HUES6 (cell line): ENCODE measurements around the gene PHGDH.
A peak's percentile ranks its signal among the peaks of the same experiment; 100 is the strongest.
"Not testable (repeated sequence)": the region's sequence is repeated elsewhere in the genome, so short reads cannot be mapped to it uniquely, and the experiment has no call there.

ENCODE experiments used
- H3K27ac ChIP-seq: 2 replicates; pipeline ENCODE4 v1.7.0; 2013; ENCODE audit warnings: low read depth, mild to moderate bottlenecking, low read length, inconsistent platforms
- H3K27me3 ChIP-seq: 2 replicates; pipeline ENCODE4 v1.6.1; 2013; ENCODE audit warnings: low read length; ENCODE audit not compliant: control insufficient read depth, insufficient read depth
- H3K36me3 ChIP-seq: 2 replicates; pipeline ENCODE4 v1.6.1; 2013; ENCODE audit warnings: low read length; ENCODE audit not compliant: control insufficient read depth, insufficient read depth
- H3K4me1 ChIP-seq: 2 replicates; pipeline ENCODE4 v1.6.1; 2013; ENCODE audit warnings: low read length; ENCODE audit not compliant: control insufficient read depth, insufficient read depth
- H3K4me3 ChIP-seq: 2 replicates; pipeline ENCODE4 v1.5.1; 2013; ENCODE audit warnings: low read depth, low read length
- H3K9ac ChIP-seq: one replicate; pipeline ENCODE4 v1.6.1; 2013; ENCODE audit warnings: mild to moderate bottlenecking, low read length
- H3K9me3 ChIP-seq: 2 replicates; pipeline ENCODE4 v1.6.1; 2013; ENCODE audit warnings: low read depth, low read length; ENCODE audit not compliant: control insufficient read depth, insufficient read depth

The PHGDH gene

GRCh38 chr1:119697598-119697997 is 14.1 kb upstream of the PHGDH start:
- no peaks in the 10 kb centered on the region for H3K27me3 ChIP-seq
- no peak overlapping the region for H3K9ac ChIP-seq
- no peak overlapping the region for H3K4me3 ChIP-seq
- no peak overlapping the region for H3K27ac ChIP-seq
- peaks cover 24% of the 10 kb centered on the region for H3K9me3 ChIP-seq
- no peaks in the 10 kb centered on the region for H3K36me3 ChIP-seq
- H3K4me1 ChIP-seq = no peaks in the 10 kb centered on the region

- Histone ChIP-seq H3K4me3 (no peak overlapping the region), H3K9me3 (peaks cover 30% of the 10 kb centered on the region), H3K27me3 (no peaks in the 10 kb centered on the region), H3K27ac (no peak overlapping the region), H3K36me3 (no peaks in the 10 kb centered on the region), H3K9ac (no peak overlapping the region), H3K4me1 (no peaks in the 10 kb centered on the region)
Measured at GRCh38 chr1:119700326-119700725, 11.4 kb upstream of the PHGDH start.

- no peaks in the 10 kb centered on the region for H3K27me3 ChIP-seq
- H3K9me3 ChIP-seq = peaks cover 30% of the 10 kb centered on the region
- no peak overlapping the region for H3K27ac ChIP-seq
- H3K4me1 ChIP-seq = no peaks in the 10 kb centered on the region
- H3K36me3 ChIP-seq = no peaks in the 10 kb centered on the region
- H3K9ac ChIP-seq = no peak overlapping the region
- no peak overlapping the region for H3K4me3 ChIP-seq
Measured at GRCh38 chr1:119701659-119702058, 10.1 kb upstream of the PHGDH start.

- Histone ChIP-seq H3K27me3 (no peaks in the 10 kb centered on the region), H3K9ac (no peak overlapping the region), H3K4me1 (no peaks in the 10 kb centered on the region), H3K27ac (no peak overlapping the region), H3K9me3 (peaks cover 30% of the 10 kb centered on the region), H3K4me3 (no peak overlapping the region), H3K36me3 (no peaks in the 10 kb centered on the region)
Measured at GRCh38 chr1:119702384-119702783, 9.3 kb upstream of the PHGDH start.

GRCh38 chr1:119703666-119704450 is 7.9 kb upstream of the PHGDH start:
- Histone ChIP-seq H3K9me3 (peaks cover 30% of the 10 kb centered on the region), H3K27me3 (no peaks in the 10 kb centered on the region), H3K9ac (no peak overlapping the region), H3K36me3 (no peaks in the 10 kb centered on the region), H3K27ac (no peak overlapping the region), H3K4me1 (no peaks in the 10 kb centered on the region), H3K4me3 (no peak overlapping the region)

- H3K36me3 ChIP-seq, H3K4me1 ChIP-seq, H3K27ac ChIP-seq, H3K4me3 ChIP-seq, H3K27me3 ChIP-seq, H3K9ac ChIP-seq: not testable (repeated sequence)
- H3K9me3 ChIP-seq = peaks cover 16% of the 10 kb centered on the region
Measured at GRCh38 chr1:119706599-119706998, 5.1 kb upstream of the PHGDH start.

GRCh38 chr1:119711356-119711803 is 354 bp upstream of the PHGDH start:
- Histone ChIP-seq H3K9ac (peak overlapping the region; percentile 97), H3K36me3 (peaks cover 13% of the 10 kb centered on the region), H3K4me1 (peaks cover 33% of the 10 kb centered on the region), H3K4me3 (peak overlapping the region; percentile 92)
- H3K27ac ChIP-seq, H3K27me3 ChIP-seq, H3K9me3 ChIP-seq: not testable (repeated sequence)

- Histone ChIP-seq H3K9me3 (no peaks in the 10 kb centered on the region), H3K36me3 (peaks cover 13% of the 10 kb centered on the region), H3K4me1 (peaks cover 37% of the 10 kb centered on the region), H3K9ac (peak overlapping the region; percentile 97), H3K4me3 (peak overlapping the region; percentile 92), H3K27me3 (no peaks in the 10 kb centered on the region), H3K27ac (peak overlapping the region; percentile 88)
Measured at GRCh38 chr1:119712342-119713038, 756 bp downstream of the PHGDH start.

GRCh38 chr1:119713039-119713748 is 1.5 kb downstream of the PHGDH start:
- Histone ChIP-seq H3K4me1 (peaks cover 39% of the 10 kb centered on the region), H3K27ac (peak overlapping the region; percentile 81)

GRCh38 chr1:119713749-119714456 is 2.2 kb downstream of the PHGDH start:
- H3K9me3 ChIP-seq = no peaks in the 10 kb centered on the region
- peak overlapping the region; percentile 92 for H3K4me3 ChIP-seq
- H3K27ac ChIP-seq = peak overlapping the region; percentile 81
- H3K27me3 ChIP-seq = no peaks in the 10 kb centered on the region
- H3K9ac ChIP-seq = peak overlapping the region; percentile 97
- H3K4me1 ChIP-seq = peaks cover 39% of the 10 kb centered on the region
- peaks cover 13% of the 10 kb centered on the region for H3K36me3 ChIP-seq

More at GRCh38 chr1:119713039-119713748, 1.5 kb downstream of the PHGDH start:
- no peaks in the 10 kb centered on the region for H3K27me3 ChIP-seq
- no peaks in the 10 kb centered on the region for H3K9me3 ChIP-seq
- peak overlapping the region; percentile 92 for H3K4me3 ChIP-seq
- peaks cover 13% of the 10 kb centered on the region for H3K36me3 ChIP-seq
- peak overlapping the region; percentile 97 for H3K9ac ChIP-seq
